ENCODE measurements around the gene CDC14A.

DNA sequence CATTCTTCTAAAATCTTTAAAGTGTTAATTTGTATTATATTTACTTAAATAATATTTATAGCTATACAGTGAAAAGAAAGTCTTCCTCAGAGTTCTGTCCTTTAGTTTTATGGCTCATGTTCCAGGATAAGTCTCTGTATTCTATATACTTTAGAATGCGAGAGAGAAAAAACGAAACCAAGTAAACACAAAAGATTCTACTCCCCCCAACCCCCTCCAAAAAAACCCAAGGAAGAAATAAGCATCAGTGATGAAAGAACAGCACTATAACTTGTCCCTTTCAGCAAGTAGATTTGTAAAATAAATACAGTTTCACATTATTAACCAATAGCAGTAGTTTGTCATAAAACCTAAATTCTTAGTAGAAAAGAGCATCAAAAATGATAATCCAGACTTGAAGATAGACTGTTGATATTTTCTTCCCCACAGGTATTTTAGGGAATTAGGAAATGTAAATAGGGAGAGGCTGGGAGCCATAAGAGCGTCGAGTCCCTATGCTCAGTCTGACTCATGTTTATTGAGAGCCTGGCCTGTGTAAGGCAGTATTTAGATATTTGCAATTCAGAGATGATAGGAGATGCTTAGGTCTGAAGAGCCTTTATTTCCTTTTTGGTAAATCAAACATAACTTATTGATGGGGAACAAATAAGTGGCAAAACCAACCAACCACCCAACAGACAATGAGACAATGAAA lies 35.5 kb downstream of the CDC14A start:
- TF ChIP-seq, protein P1, sequence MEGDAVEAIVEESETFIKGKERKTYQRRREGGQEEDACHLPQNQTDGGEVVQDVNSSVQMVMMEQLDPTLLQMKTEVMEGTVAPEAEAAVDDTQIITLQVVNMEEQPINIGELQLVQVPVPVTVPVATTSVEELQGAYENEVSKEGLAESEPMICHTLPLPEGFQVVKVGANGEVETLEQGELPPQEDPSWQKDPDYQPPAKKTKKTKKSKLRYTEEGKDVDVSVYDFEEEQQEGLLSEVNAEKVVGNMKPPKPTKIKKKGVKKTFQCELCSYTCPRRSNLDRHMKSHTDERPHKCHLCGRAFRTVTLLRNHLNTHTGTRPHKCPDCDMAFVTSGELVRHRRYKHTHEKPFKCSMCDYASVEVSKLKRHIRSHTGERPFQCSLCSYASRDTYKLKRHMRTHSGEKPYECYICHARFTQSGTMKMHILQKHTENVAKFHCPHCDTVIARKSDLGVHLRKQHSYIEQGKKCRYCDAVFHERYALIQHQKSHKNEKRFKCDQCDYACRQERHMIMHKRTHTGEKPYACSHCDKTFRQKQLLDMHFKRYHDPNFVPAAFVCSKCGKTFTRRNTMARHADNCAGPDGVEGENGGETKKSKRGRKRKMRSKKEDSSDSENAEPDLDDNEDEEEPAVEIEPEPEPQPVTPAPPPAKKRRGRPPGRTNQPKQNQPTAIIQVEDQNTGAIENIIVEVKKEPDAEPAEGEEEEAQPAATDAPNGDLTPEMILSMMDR (IDR thresholded peaks at IDR 0.05; ENCODE audit: low read length): no peak
- TF ChIP-seq EZH2 (IDR thresholded peaks at IDR 0.05; ENCODE audit: borderline replicate concordance, low read length): no peak
